ENCODE measurements around the gene PGLYRP3. TPM values are rescaled to one million over a fixed set of nuclear protein-coding genes. Genes with fewer than 3 reads are reported as not detected.
"Not testable (repeated sequence)": the region's sequence is repeated elsewhere in the genome, so short reads cannot be mapped to it uniquely, and the experiment has no call there.

Gene PGLYRP3
- total and polyA plus RNA-seq, 2 donors = not detected

DNA sequence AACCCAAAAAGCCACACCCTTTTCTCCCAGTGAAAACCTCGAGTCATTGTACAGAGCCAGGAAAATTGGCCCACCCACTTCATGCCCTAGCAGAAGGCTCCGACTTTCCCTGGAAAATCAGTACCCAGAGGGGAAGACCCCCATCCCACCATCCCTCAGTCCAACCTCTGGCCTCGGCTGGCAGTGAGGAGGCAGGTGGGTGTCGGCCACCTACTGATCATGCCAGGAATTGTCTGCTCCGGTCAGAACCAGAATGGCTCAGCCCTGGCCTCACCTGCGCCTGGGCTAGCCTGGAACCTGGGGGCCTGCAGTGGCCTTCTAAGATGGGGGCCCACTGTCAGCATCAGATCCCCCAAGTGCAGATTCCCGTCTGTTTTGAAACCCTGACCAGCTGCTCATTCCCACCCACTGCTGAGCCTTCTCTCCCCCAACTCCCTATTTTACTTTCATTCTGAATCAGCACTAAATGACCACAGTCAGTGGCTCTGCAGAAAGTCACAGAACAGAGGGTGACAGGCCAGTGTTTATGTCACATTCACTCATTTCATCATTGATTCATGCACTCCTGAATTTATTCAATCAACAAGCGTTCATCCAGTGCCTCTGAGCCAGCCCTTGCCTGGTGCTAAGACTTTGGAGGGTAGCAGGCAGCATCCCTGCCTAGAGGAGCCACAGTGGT lies 41.9 kb upstream of the PGLYRP3 start:
- no peak overlapping the region for H3K27ac ChIP-seq (ENCODE audit: low read depth)
- DNase-seq (ENCODE audit: extremely low spot score) = no peak
- no peaks in the 10 kb centered on the region for H3K36me3 ChIP-seq (ENCODE audit: insufficient read depth)
- H3K4me1 ChIP-seq (ENCODE audit: insufficient read depth) = no peaks in the 10 kb centered on the region
- WGBS = 68% methylated on average over 8 of the region's 8 CpGs
- no peak overlapping the region for H3K4me3 ChIP-seq (ENCODE audit: low read depth, low read length)

DNA sequence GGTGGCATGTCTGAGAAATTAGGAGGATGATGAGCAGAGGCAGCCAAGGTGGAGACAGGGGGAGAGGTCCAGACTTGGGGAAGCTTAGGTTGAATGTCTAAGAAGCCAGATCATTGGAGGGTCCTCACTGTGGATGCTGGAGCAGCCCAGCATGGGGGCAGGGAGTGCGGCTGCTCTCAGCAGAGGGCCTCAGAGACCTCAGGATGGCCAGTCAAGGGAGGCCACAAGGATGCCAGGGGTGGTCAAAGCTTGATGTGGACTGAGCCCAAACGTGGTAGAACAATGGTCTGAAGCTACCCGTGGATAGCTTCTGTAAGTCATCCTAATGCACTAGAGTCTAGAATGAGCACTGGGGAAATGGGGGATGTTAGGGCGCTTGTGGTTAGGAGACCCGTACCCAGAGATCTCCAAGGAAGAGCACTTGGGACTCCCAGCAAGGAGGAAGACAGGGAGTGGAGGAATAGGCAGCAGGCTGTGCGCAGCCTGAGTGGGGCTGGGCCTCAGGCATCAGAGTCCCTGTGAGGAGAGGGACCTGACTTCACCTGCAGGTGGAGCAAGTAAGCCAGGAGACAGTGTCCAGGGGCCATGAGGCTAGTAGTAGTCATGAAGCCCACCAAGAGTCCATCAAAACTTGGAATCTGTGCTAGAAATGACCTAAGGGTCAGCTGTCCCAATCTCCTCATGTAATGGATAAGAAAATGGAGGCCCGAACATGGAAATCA lies 40.6 kb upstream of the PGLYRP3 start:
- DNase-seq (ENCODE audit: extremely low spot score) = no peak
- no peaks in the 10 kb centered on the region for H3K4me1 ChIP-seq (ENCODE audit: insufficient read depth)
- no peaks in the 10 kb centered on the region for H3K36me3 ChIP-seq (ENCODE audit: insufficient read depth)
- H3K27ac ChIP-seq (ENCODE audit: low read depth) = no peak overlapping the region
- no peak overlapping the region for H3K4me3 ChIP-seq (ENCODE audit: low read depth, low read length)
- 76% methylated on average over 7 of the region's 7 CpGs for WGBS

DNA sequence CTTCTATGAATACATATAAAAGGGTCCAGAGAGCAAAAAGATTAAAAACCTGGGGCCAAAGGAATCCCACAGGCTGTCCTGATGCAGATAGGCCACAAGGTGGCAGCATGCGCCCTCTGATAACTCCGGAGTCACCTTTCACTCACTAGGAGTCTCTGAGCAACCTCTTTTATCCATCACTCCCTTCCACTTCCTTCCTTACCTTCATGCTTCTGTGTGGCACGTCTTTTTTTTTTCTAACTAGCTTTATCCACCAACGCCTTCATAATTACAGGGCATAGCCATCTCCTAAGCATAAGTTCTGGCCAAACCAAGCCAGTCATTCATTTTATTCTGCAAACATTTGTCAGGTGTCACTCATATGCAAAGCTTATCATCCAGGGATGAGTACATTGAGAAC lies 39.8 kb upstream of the PGLYRP3 start:
- no peak overlapping the region for H3K4me3 ChIP-seq (ENCODE audit: low read depth, low read length)
- no peak for DNase-seq (ENCODE audit: extremely low spot score)
- under 1% methylated on average over 4 of the region's 4 CpGs for WGBS

DNA sequence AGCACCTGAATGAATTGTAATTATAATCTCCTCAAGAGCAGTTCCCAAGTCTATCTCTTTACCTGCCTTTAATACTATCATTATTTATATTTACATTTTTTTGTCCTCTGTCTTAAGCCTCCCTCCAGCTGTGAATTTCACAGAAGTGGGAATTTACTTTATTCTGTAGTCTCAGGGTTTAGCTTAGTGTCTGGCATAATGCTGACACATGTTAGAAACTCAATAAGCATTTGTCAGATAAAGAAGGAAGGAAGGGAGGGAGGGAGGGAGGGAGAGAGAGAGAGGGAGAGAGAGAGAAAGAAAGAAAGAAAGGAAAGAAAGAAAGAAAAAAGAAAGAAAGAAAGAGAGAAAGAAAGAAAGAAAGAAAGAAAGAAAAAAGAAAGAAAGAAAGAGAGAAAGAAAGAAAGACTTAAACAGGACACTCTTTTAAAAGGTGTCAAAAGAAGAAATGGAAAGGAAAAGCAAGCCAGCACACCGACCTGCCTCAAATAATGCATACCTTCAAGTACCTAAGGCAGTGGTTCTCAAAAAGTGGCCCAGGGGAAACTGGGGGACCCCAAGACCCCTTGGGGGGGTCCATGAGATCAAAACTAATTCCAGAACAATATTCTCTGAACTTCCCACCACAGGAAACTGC lies 37.7 kb upstream of the PGLYRP3 start:
- WGBS = 58% methylated on average over 1 of the region's 1 CpG
- no peaks in the 10 kb centered on the region for H3K36me3 ChIP-seq (ENCODE audit: insufficient read depth)
- H3K4me3 ChIP-seq (ENCODE audit: low read depth, low read length) = no peak overlapping the region
- no peak for DNase-seq (ENCODE audit: extremely low spot score)
- no peaks in the 10 kb centered on the region for H3K4me1 ChIP-seq (ENCODE audit: insufficient read depth)
- H3K27ac ChIP-seq (ENCODE audit: low read depth) = no peak overlapping the region

More for the DNA sequence above, 39.8 kb upstream of the PGLYRP3 start:
- no peaks in the 10 kb centered on the region for H3K36me3 ChIP-seq (ENCODE audit: insufficient read depth)
- no peaks in the 10 kb centered on the region for H3K4me1 ChIP-seq (ENCODE audit: insufficient read depth)
- no peak overlapping the region for H3K27ac ChIP-seq (ENCODE audit: low read depth)

DNA sequence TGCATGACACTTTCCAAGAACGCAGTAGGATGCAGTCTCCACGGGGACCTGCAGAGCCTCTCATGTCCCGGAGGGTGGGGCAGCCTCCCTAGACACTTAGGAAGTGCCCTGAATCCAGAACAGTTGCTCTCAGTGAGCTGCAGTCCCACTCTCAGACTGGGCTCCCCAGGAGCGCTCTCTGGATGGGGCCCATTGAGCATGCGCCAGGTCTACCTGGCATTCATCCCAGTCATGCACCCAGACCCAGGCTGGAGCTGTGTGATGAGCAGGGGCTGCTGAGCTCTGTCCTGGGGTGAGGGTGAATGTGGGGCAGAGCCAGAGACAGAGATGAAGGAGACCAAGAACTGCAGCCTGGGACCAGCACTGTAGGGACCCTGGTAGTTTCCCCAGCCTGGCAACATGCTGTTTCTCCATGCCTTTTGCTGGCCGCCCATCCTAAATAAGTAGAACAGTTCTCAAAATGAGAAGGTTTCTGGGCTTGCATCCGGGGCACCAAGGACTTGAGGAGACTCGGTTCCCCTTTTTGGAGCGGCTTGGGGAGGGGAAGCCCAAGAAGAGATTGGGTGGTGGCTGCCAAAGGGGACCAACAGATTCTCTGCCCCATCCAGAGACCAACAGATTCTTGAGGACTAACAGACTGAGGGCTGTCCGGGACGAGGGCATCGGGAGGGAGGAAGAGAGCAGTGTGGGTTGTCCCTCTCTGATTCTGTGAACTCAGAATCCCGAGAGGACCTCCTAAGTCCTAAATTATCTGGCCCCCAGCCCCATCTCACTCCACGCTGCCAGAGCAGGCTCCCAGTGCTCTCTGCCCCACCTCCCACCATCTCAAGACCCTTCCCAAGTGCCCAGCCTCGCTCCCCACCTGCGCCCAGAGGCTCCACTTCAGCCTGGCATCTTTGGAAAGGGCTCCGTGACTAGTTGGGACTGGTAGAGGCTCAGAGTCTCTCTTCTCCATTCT lies 36.9 kb upstream of the PGLYRP3 start:
- no peaks in the 10 kb centered on the region for H3K4me1 ChIP-seq (ENCODE audit: insufficient read depth)
- no peak for DNase-seq (ENCODE audit: extremely low spot score)
- no peaks in the 10 kb centered on the region for H3K36me3 ChIP-seq (ENCODE audit: insufficient read depth)
- H3K4me3 ChIP-seq (ENCODE audit: low read depth, low read length) = no peak overlapping the region
- 67% methylated on average over 17 of the region's 17 CpGs for WGBS
- H3K27ac ChIP-seq (ENCODE audit: low read depth) = no peak overlapping the region

DNA sequence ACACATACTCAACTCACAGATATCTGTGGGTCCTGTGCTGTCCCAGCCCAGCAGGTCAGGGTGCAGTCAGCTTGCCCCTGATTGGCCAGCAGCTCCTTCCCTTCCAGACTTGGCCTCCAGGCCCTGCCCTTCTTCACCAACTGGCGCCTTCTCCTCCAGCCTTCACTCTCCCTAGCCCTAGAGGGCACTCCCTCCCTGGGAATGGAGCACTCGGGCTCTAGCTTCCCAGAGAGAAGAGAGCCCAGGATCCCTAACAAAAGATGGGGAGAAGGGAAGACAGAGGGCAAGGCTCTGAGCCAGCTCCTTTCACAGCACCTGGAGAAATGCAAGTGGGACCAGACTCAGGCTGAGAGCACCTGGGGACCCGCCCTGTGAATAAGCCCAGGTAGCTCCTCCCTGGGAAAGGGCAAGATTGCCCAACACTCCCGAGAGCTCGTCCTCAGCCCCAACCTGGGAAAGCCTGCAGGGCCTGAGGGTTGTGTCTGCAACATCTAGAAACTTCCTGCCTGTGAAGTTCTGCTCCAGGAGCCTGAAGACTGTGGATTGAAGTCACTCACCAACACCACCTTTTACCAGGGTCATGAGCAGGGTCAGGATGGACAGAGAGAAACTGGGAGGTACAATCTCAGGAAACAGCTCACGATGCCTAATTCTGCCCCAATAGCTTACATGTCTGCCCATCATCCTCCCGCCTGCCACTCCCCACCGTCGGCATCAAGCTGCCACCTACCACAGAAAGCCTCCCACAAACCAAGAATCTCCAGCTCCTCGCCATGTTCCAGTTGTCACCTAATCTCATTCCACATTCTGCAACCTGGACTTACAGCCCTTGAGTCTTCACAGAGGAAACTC lies 36.0 kb upstream of the PGLYRP3 start, which contains the start of gene PGLYRP4:
TSS of gene PGLYRP4 (minus strand) at position 331 of the 852 bp plus-strand sequence. CDS start 909 bp downstream, outside the sequence.
- H3K27ac ChIP-seq (ENCODE audit: low read depth) = no peak within 1 kb of the TSS
- no peak for DNase-seq (ENCODE audit: extremely low spot score)
- H3K4me1 ChIP-seq (ENCODE audit: insufficient read depth) = no peaks in the 10 kb centered on the region
- H3K36me3 ChIP-seq (ENCODE audit: insufficient read depth) = no peaks in the 10 kb centered on the region
- WGBS = 64% methylated on average over 10 of the region's 10 CpGs
- no peak within 1 kb of the TSS for H3K4me3 ChIP-seq (ENCODE audit: low read depth, low read length)

DNA sequence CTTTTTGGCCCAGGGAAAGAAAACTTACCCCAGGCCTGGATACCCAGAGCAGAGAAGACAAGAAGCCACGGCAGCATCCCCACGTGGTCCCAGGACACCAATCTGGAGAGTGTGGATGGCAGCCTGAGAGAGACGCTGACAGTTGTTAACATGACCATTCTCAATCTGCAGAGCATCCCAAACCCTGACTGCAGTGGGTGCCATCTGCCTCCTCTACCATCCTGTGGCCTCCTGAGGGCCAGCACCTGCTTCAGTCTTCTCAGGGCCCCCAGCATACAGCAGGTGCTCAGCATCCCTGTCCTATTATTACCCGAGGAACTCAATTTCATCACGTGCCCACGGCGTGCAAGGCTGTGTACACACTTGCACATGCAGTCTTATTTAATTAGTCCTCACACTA lies 35.1 kb upstream of the PGLYRP3 start:
- Histone ChIP-seq H3K4me1 (ENCODE audit: insufficient read depth) (no peaks in the 10 kb centered on the region), H3K27ac (ENCODE audit: low read depth) (no peak overlapping the region), H3K4me3 (ENCODE audit: low read depth, low read length) (no peak overlapping the region), H3K36me3 (ENCODE audit: insufficient read depth) (no peaks in the 10 kb centered on the region)
- 69% methylated on average over 7 of the region's 7 CpGs for WGBS
- no peak for DNase-seq (ENCODE audit: extremely low spot score)

DNA sequence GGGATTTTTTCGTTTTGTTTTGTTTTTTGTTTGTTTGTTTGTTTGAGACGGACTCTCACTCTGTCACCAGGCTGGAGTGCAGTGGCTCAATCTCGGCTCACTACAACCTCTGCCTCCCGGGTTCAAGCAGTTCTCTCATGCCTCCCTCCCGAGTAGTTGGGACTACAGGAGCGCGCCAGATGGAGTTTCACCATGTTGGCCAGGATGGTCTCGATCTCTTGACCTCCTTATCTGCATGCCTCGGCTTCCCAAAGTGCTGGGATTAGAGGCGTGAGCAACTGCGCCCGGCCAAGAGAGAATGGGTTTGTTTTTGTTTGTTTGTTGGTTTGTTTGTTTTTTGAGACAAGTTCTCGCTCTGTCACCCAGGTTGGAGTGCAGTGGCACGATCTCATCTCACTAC lies 34.3 kb upstream of the PGLYRP3 start:
- WGBS = 69% methylated on average over 14 of the region's 14 CpGs
- not testable (repeated sequence) for H3K27ac ChIP-seq (ENCODE audit: low read depth); H3K36me3 ChIP-seq (ENCODE audit: insufficient read depth); H3K4me3 ChIP-seq (ENCODE audit: low read depth, low read length); DNase-seq (ENCODE audit: extremely low spot score); H3K4me1 ChIP-seq (ENCODE audit: insufficient read depth)

DNA sequence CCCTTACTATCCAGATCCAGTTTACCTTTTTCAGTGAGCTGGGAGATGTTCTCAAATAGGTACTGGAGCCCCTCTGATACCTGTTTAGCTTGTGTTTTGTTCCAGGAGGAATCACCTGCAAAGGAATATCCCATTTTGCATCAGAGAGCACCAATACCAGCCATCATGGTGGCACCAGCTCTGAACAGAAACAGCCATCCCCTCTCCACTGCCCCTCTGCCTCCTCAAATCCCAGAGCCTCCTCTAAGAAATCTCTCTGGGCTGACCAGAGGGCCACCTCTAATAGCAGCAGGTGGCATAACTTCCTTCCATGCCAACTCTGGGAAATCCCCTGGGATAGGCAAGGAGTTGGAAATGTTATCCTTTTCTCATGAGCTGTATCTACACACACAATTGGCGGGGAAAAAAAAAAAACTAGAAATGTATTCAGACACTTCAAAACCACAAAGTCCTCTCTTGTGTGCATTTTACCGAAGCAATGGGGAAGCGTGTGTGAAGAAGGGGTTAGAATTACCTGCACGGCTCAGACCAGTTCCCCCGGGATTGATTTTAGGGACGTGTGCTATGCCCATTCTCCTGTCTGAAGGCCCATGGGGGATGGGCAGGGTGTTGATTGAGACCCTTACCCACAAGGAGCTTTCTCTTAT lies 33.4 kb upstream of the PGLYRP3 start:
- no peak for DNase-seq (ENCODE audit: extremely low spot score)
- Histone ChIP-seq H3K4me1 (ENCODE audit: insufficient read depth) (peaks cover 2% of the 10 kb centered on the region), H3K4me3 (ENCODE audit: low read depth, low read length) (no peak overlapping the region), H3K36me3 (ENCODE audit: insufficient read depth) (no peaks in the 10 kb centered on the region), H3K27ac (ENCODE audit: low read depth) (no peak overlapping the region)
- WGBS = 70% methylated on average over 6 of the region's 6 CpGs

DNA sequence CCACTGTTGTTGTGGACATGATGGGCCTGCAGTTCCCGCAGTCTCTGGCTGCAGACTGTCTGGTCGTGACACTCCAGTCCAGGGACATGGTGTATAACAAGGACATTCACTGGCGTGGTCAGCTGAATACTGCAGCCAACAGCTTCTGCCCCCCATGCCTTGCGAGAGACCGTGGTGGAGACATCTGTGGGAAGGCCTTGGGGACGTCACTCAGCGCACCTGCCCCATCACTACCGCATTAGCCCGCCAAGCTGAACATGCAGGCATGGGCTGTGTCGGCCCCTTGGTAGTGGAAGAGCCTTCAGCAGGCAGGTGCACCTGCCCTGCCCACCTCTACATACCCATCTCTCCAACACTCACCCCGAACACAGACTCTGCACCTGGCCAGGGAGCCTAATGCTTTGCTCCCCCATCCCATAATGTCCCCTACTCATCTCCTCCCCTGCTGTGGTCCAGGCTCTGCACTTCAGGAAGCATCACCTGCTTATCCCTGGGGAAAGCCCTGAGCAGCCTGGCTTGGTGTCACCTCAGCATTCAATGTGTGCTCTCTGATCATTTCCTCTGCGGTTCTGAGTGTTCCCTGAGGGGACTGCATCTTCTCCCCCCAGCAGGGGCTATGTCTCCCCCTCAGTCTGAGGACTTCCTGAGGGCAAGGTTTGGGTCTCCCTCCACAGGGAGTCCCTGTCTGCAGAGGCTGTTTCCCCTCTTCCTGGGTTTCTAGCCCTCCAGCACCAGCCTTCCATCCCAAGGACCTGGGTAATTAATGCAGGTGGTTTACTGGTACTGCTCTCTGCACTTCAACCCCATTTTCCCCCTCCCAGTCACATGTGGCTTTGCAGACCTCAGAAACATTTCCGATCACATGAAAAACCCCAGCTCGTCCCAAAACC lies 32.7 kb upstream of the PGLYRP3 start:
- no peak overlapping the region for H3K4me3 ChIP-seq (ENCODE audit: low read depth, low read length)
- no peak overlapping the region for H3K27ac ChIP-seq (ENCODE audit: low read depth)
- no peak for DNase-seq (ENCODE audit: extremely low spot score)
- H3K36me3 ChIP-seq (ENCODE audit: insufficient read depth) = no peaks in the 10 kb centered on the region
- WGBS = 86% methylated on average over 14 of the region's 14 CpGs
- peaks cover 2% of the 10 kb centered on the region for H3K4me1 ChIP-seq (ENCODE audit: insufficient read depth)

DNA sequence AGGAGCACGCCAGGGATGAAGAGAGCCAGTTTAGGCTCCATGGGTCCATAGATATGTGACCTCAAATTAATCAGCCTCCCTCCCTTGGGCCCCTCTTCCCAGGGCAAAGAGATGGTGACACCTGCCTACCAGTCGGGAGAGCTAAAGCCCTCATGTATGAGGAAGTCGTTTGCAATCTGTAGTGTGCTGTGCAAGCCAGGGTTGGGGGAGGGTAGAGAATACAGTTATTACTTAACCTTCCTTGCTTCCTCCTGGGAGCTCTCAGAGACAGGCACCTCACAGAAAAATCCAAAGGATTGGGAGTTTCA lies 31.9 kb upstream of the PGLYRP3 start:
- no peak for DNase-seq (ENCODE audit: extremely low spot score)
- H3K36me3 ChIP-seq (ENCODE audit: insufficient read depth) = no peaks in the 10 kb centered on the region
- peaks cover 2% of the 10 kb centered on the region for H3K4me1 ChIP-seq (ENCODE audit: insufficient read depth)
- 49% methylated on average over 3 of the region's 3 CpGs for whole genome bisulfite sequencing
- no peak overlapping the region for H3K27ac ChIP-seq (ENCODE audit: low read depth)
- no peak overlapping the region for H3K4me3 ChIP-seq (ENCODE audit: low read depth, low read length)
